Dermis microvascular lymphatic vessel endothelial cell (primary cell): ENCODE data around the gene SEC61G. TPM values are rescaled to one million over a fixed set of nuclear protein-coding genes. Genes with fewer than 3 reads are reported as not detected.

Experiments used
- DNase-seq, 2 donors: peaks; one replicate each; pipeline versions ENCODE4 v3.0.0 to v3.0.0-alpha.2; 2010; ENCODE audit warnings: low read depth in 2 of 2
- total RNA-seq: library from RNA; depleted of rRNA; stranded (reverse); fragments of >200 nt; gene quantifications from 2 replicates; pipeline ENCODE4 v1.2.1, GENCODE V29; 2014

SEC61G gene
- 137 and 180 TPM in 2 replicates for total RNA-seq

DNA sequence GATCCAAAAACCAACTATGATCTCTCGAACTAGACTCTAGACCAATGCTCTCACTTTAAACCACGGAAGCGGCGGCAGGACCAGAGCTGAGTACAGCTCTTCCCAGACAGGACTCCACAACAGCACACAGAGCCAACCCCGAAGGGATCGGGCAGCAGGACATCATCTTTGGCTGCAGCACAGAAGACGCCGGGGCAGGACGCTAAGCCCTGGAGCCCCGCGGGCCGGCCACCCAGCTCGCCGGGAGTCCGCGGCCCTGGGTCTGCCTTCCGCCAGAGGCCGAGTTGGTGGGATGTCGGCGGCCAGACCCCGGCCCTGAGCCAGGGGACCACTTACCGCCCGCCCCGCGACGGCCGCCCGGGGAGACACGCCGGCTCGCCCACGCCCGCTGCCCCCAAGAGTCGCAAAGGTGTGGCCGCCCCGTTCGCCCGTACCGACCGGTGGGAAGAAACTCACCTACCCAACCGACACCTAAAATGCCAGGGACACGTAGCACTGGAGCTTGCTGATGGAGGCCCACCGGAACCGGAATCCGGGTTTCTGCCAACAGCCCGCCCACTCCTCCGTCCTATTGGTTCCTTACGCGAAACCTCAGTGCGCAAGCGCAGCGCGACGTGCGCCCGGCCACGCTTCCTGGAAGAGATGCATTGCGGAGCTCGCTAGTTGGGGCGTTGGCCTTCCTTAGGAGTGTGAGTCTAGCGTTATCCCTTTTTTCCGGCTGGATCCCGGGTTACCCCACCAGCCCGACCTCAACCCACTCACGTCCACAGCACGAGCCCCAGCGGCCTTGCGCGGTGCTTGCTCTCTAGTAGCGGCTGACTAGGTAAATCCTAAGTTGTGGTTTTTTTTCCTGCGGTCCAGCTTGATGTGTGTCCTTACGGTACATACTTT lies at the start of gene SEC61G:
TSS of gene SEC61G (minus strand) at position 510 of the 891 bp plus-strand sequence. CDS start 1,623 bp downstream, outside the sequence.
- DNase-seq = peak; percentile 93 to 97

DNA sequence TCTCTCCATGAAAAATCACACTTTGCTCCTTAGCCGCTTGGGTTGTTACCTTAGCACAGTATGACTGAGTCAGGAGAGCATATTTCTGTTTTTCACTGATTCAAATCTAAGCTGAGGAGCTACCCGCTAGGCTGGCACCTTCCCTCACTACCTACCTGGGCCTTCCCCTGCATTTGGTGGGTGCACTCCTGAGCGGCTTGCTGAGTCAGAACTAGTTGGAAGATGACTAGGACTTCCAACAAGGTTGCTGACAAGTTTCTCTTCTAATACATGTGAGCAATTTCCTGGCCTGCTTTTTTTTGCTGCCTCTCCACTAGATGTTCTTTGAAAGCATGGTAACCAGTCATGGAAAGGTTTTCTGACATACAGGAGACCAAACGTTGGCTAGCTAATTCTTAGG lies 43.8 kb upstream of the SEC61G start:
- DNase-seq = no peak

- no peak for DNase-seq
Measured at GRCh38 chr7:54802114-54802513, 43.1 kb upstream of the SEC61G start.

DNA sequence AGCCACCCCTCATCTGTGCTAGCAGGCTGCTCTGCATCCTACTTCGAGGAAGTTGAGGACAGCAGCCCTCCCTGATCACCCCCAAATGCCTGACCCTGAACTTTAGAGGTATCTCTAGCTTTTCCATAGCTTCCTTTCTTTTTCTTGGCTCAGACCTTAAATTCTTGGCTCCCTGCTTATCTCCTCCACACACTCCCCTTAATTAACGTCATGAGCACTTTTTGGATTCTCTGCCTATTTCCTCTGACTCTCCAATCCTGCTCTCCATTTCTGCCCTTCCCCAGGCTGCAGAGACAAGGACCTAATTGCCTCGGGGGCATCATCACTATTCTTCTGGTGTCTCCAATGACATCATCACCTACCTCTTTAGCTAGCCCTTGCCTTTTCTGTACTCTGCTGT lies 40.8 kb upstream of the SEC61G start:
- DNase-seq = no peak

DNA sequence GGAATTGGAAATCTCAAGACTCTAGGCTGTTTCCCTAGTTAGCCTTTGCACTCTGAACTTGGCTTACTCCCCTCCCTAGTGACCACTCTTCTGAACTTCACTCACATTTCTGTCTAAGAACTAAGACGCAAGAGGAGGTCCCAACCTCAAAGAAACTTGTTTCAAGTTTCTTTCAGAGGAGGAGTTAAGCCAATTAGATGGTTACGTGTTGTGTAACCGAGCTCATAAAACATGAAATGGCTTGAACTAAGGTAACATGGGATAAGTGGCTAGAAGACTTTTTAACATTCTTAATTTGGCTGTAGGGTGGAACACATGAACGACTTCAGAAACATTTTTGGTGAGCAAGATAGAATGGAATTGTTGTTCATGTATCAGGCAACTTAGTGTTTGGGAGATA lies 39.5 kb upstream of the SEC61G start:
- no peak for DNase-seq

GRCh38 chr7:54796853-54797252 lies 37.8 kb upstream of the SEC61G start:
- DNase-seq = no peak

DNA sequence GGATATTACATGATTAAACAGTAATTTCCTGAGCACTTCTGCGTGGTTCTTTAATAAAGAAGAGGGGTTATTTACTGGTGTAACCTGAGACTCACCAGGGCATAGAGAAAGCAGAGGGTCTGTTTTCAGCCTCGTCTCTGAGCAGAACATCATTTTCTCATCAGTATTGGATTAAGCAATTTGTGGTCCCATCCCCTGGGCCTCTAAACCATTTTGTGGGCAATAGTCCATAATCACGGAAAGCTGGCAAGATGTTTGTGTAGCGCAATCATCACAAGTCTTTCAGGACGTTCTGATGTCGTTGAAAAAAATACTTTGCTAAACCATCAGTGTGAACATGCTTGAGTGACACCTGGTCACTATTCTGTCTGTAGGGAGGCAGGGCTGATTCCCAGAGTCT lies 37.1 kb upstream of the SEC61G start:
- DNase-seq = no peak

DNA sequence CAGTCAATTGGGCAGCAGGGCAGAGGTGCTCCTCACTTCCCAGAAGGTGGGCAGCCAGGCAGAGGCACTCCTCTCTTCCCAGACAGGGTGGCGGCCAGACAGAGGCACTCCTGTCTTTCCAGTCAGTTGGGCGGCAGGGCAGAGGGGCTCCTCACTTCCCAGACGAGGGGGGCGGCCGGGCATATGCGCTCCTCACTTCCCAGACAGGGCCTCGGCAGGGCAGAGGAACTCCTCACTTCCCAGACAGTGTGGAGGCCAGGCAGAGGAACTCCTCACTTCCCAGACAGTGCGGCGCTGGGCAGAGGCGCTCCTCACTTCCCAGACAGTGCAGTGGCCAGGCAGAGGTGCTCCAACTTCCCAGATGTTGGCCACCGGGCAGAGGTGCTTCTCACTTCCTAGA lies 33.4 kb upstream of the SEC61G start:
- DNase-seq = no peak

GRCh38 chr7:54788664-54789063 lies 29.7 kb upstream of the SEC61G start:
- DNase-seq = peak; percentile 43 to 79

DNA sequence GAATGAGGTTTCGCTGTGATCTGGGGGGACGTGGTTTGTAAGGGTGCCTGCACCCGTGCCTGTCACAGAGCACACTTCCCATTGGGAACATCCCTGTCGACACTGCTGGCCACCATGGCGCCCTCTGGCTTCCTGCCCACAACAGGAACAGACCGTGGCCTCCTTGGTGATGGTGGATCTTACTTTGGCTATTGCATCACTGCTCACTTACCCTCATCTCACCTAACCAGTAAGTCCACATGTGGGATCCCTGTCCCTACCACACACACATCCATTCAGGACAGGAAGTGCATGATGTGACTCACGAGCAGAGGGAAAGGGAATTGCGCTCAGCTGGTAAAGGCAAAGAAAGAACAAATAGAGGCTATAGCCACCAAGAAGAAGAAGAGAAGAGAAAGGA lies 26.2 kb upstream of the SEC61G start:
- DNase-seq = no peak

DNA sequence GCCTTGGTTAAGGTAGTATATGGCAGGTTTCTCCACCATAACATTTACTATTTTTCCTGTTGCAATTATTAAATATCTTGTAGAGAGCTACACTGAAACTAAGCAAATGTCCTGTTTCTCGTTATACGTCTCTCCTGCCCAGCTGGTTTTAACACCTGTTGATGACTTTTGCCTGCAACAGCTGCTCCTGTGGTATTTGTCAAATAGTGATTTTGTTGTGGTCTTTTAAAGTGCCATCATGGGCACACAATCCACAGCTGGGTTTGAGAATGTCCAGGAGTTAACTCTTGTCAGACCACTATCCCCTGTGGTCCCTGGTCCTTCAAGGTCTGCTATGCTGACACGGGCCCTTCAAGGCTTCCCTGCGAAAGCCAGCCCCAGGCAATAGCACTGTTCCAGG lies 24.9 kb upstream of the SEC61G start:
- DNase-seq = no peak

DNA sequence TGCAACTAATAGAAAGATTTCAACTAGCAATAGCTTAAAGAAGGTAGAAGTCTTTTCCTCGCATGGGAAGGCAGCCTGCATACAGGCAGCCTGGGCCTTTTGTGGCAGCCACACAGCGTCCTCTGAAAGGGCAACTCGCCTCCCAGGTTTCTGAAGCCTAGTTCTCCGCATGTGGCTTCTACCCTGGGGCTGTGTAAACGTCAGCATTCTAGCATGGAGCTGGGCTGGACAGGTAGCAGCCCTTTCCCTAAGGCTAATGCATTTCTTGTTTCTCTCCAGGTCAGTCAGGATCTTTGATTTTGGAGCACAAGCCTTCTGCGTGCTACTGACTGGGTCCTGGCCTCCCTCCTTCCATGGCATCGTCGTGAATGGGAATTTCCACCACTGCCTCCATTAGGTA lies 23.8 kb upstream of the SEC61G start:
- no peak for DNase-seq

DNA sequence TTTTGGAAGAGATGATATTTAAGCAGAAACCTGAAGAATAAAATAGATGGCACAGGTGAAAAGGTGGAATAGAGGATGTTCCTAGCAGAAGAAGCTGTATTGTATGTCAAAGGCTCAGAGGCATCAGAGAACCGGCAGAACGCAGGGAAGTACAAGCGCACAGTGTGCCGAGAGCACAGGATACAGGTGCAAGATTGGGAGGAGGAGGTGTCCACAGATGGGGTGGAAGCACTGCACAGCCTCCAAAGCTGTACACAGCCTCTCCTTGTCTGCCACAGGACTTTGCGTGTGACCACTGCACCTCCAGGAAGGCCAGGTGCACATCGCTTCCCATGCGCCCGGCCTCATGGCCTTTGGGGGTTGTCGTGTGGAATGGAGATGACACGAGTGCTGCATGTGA lies 23.3 kb upstream of the SEC61G start:
- DNase-seq = no peak

DNA sequence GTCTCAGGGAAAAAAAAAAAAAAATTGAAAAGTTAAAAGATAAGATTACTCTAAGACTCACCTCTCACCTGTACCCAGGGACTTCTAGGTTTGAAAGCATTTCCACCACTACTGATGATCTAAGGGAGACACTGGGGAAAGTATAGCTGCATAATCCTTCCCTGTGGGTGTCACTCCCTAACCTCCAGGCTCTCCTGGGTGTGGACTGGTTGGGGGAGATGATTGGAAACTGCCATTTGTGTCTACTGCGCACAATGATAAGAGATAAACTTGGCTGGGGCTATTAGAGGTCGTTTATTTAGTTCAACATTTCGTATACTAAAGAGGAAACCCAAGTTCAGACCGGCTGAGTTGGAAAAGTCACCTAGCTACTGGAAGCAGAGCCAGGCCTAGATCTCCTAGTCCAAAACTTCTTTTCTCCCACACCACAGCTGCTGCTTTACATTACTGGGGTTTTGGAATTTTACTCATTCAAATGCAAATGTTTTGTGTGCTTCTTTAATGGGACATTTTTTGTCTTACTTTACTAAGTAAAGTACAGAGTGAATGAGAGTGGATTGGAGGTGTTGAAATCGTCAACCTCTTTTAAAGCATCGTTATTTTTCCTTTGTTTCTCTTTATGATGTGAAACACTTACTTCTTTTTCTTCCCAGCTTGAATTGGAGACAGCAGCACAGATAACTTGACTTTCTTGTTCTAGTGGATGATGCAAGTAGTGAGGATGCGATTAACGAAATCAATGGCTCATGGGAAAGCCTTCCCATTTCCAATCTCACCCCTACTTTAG lies 22.3 kb upstream of the SEC61G start:
- DNase-seq = no peak

DNA sequence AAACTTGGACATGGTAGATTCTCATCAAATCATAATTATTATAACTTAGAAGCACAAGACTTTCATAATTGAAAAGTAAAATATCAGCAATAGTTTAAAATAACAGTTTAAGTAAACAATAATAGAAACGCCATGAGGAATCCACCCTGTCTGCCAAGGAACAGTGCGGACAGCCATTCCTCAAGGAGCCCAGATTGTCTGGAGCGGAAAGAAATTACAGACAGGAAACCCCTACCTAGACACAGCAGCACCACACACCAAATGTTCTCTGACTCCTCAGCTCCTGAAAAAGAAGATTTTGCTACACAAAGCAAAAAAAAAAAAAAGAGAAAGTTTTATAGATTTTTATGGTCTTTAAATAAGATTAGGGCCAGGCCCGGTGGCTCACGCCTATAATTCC lies 21.5 kb upstream of the SEC61G start:
- DNase-seq = no peak

- DNase-seq = no peak
Measured at GRCh38 chr7:54778696-54779540, 19.9 kb upstream of the SEC61G start.

GRCh38 chr7:54778166-54778565 lies 19.2 kb upstream of the SEC61G start:
- no peak for DNase-seq

DNA sequence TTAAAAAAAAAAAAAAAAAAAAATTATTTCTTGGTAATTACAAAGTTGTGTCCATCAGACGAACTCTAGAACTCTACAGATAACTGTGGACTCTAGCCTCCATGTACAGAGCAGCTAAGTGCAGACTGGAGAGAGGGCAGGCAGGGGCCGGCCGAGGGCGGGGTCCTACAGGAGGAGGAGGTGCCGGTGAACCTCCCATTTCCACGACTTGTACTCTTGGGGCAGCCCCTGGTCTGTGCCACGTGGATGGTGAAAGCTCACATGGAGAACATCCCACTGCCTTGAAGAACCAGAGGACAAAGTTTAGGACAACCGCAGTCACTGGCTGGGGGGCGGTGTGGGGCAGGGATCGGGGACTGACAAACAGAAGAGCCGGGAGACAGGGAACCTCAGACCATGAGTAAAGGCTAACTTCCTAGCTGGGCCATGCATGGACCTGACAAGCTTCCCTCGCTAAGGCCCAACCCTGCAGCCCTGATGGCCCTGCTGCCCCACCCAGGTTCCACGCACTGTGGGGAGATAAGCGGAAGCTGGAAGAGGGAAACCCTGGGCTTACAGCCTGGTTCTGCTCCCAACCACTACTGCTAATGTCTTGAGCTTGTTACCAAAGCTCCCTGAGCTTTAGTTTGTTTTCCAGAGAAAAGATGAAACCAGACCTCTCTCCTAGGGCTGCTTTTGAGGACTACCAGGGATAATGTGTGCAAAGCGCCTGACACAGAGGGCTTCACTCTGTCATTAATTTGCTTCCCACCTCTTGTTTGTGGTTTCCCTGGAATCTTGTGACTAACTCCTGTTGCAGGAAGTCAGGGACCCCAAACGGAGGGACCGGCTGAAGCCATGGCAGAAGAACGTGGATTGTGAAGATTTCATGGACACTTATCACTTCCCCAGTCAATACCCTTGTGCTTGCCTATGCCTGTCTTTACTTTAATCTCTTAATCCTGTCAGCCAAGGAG lies 16.1 kb upstream of the SEC61G start:
- no peak for DNase-seq

- DNase-seq = peak; percentile 59 to 82
Measured at GRCh38 chr7:54773472-54774399, 14.7 kb upstream of the SEC61G start.

DNA sequence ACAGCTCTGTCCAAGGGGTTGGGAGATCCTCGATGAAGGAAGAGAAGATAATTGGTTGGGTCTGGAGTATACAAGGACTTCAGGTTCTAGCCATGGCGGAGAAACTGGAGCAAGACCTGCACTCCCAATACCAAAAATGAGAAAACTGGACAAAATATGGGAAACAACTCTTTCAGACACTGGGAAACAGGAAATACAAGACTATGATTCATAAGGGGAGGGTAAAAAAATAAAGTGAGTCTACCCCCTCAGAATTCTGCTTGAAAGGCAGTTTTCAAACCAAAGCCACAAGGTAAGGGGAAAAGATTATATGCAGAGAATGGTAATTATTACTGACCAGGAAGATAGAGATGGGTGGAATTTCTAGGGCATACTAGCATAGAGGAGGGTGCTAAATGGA lies 10.2 kb upstream of the SEC61G start:
- no peak for DNase-seq
